Effector CD8-positive, alpha-beta T cell (primary cell): ENCODE results near the gene SLC28A3.
"Not testable (repeated sequence)": the region's sequence is repeated elsewhere in the genome, so short reads cannot be mapped to it uniquely, and the experiment has no call there.

ENCODE experiments used
- DNase-seq: peaks from one replicate; lab custom pipeline; 2025; lab: John Stamatoyannopoulos, UW
- total RNA-seq, 4 experiments: gene quantifications; one replicate each; lab custom pipeline; 2026; lab: John Stamatoyannopoulos, UW

Gene SLC28A3
- total RNA-seq = 0 reads per million in 4 experiments

- DNase-seq = no peak
Measured at GRCh38 chr9:84340535-84340934, at the start of gene SLC28A3. Gene SLC28A3, minus strand, starts transcription at chr9:84340758. Its CDS starts 125 bp downstream, at chr9:84340633.

DNA sequence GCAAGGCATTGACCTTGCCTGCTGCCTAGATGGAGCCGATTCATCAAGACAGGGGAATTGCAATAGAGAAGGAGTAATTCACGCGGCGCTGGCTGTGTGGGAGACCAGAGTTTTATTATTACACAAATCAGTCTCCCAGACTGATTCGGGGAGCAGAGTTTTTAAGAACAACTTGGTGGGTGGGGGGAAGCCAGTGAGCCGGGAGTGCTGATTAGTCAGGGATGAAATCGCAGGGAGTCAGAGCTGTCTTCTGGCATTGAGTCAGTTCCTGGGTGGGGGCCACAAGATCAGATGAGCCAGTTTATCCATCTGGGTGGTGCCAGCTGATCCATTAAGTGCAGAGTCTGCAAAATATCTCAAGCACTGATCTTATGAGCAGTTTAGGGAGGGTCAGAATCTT is 49.7 kb upstream of the SLC28A3 start:
- not testable (repeated sequence) for DNase-seq

GRCh38 chr9:84387821-84388220 is 47.3 kb upstream of the SLC28A3 start:
- no peak for DNase-seq

GRCh38 chr9:84386753-84387152 is 46.2 kb upstream of the SLC28A3 start:
- DNase-seq = no peak

GRCh38 chr9:84385386-84386040 is 45.0 kb upstream of the SLC28A3 start:
- DNase-seq = no peak

- no peak for DNase-seq
Measured at GRCh38 chr9:84384617-84385016, 44.1 kb upstream of the SLC28A3 start.

- no peak for DNase-seq
Measured at GRCh38 chr9:84383178-84383577, 42.6 kb upstream of the SLC28A3 start.

DNA sequence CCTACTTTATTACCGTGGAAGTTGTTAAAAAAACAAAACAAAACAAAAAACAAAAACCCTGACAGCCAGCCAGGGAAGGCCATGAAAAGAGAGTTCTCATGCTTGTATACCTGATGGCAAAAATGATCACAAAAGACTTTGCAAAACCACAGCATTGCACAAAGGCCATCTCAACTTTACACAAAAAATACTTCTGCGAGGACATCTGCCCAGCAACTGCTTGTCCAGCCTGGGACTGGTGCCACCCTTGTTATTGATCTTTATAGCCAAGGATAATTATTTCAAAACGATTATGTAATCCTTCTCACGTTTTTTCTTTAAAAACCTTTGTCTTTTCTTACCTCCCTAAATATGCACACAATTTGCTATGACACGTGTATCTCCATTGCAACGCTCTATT is 42.2 kb upstream of the SLC28A3 start:
- no peak for DNase-seq

DNA sequence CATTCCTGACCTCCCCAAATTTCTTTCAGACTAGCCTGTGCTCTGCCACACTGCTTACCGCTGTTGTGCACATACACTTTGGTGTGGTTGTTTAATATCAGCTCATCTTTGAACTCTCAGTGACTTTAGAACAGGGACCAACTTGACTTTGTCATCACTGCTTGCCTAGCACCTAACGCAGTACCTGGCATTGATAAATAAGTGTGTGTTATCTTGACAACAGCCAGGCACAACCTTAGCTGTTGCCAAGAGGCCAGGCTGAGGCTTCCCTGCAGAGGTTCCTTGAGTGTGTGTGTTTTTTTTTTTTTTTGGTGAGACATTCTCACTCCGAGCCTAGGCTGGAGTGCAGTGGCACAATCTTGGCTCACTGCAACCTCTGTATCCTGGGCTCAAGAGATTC is 41.0 kb upstream of the SLC28A3 start:
- DNase-seq = no peak

- no peak for DNase-seq
Measured at GRCh38 chr9:84379740-84380139, 39.2 kb upstream of the SLC28A3 start.

DNA sequence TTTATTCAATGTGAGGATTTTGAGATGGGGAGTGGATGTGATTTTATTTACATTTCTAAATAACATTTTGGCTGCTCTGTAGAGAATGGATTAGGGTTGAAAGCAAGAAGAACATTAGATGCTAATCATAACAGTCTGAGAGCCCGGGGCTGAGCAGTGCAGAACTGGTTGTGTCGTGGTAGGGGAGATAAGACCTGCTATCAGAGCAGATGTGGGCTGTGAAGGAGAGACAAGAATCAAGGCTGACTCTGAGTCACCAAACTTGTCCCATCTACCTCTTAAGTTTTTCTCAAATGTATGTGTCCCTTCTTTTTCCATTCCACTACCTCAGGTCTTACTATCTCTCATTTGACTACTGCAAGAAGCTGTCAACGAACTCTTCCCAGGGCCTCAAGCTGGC is 35.4 kb upstream of the SLC28A3 start:
- no peak for DNase-seq

- no peak for DNase-seq
Measured at GRCh38 chr9:84374516-84374915, 34.0 kb upstream of the SLC28A3 start.

DNA sequence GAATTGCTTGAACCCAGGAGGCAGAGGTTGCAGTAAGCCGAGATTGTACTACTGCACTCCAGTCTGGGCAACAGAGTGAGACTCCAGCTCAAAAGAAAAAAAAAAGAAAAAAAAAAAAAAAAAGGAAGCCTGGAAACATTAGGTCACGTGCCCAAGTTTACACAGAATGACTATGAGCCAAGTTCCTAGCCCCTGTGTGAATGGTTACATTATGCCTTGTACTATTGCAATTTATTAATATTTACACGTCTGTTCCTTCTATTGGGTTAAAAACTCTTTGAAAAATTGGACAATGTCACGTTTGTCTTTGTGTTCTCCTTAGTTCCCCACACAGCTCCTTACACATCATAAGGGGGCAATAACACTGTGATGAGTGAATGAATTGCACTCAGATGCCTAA is 33.5 kb upstream of the SLC28A3 start:
- no peak for DNase-seq

DNA sequence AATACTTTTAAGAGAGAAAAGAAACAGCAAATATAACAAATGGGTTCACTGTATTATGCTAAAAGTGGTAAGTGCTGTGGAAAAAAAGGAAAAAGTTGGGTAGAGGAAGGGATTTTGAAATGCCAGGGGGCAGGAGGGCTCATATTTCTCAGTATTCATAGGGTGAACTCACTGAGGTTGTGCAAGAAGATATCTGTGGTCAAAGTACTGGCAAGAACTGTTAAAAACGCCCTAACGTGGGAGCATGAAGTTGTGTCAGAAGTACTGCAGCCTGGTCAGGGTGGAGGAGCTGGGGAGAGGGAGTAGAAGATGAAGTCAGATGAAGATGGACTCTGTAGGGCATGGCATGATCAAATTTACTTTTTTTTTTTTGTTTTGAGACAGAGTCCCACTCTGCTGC is 31.2 kb upstream of the SLC28A3 start:
- no peak for DNase-seq

GRCh38 chr9:84368601-84369000 is 28.0 kb upstream of the SLC28A3 start:
- no peak for DNase-seq

DNA sequence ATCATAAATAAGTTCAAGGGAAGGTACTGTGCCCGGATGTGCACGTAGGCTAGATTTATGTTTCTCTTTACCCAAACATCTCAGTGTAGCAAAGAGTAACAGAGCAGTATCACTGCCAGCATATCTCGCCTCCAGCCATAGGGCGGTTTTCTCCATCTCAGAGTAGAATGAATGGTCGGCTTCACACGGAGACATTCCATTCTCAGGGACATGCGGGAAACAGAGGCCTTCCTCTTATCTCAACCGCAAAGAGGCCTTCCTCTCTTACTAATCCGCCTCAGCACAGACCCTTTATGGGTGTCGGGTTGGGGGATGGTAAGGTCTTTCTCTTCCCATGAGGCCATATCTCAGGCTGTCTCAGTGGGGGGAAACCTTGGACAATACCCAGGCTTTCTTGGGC is 27.2 kb upstream of the SLC28A3 start:
- DNase-seq = not testable (repeated sequence)

DNA sequence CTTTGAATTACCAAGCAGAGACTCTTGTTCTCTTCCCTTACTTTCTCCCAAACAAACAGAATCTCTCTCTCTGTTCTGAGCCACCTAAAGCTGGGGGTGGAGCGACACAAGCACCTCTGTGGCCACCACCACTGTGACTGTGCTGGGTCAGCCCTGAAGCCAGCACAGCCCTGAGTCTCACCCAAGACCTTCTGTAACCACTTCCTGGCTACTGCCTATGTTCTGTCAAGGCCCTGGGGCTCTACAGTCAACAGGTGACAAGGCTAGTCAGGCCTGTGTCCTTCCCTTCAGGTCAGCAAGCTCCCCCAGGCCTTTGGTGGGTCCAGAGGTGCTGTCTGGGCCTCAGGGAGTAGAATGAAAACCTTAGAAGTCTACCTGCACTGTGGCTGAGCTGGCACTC is 26.1 kb upstream of the SLC28A3 start:
- no peak for DNase-seq

GRCh38 chr9:84364894-84365490 is 24.4 kb upstream of the SLC28A3 start:
- not testable (repeated sequence) for DNase-seq

DNA sequence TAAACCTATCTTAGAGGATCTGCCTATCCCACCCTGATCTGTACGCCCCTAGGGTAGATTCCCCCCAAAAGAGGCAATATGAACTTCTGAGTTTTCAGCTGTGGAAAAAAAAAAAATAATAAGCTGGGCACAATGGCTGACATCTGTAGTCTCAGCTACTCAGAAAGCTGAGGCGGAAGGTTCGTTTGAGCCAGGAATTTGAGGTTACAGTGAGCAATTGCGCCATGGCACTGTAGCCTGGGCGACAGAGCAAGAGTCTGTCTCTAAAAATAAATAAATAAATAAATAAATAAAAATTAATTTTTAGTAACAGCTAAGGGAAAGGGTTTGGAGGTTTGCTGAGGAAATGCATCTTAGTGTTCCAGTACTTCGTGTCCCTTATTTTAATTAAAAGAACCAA is 21.1 kb upstream of the SLC28A3 start:
- no peak for DNase-seq

GRCh38 chr9:84357275-84357674 is 16.7 kb upstream of the SLC28A3 start:
- DNase-seq = no peak

GRCh38 chr9:84354035-84354434 is 13.5 kb upstream of the SLC28A3 start:
- DNase-seq = no peak

DNA sequence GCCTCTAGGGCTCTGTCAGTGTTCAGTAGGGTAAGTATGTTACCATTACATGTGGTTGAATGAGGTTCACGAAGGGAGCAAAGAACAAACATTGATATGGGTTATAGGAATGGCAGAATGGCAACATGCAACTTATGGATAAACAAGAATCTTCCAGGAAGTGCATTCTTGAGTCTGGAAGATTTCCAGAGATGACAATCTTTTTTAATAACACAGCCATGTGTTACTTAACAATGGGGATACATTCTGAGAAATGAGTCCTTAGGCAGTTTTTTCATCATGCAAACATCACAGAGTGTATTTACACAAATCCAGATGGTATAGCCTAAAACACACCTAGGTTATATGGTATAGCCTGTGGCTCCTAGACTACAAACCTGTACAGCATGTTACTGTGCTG is 9.1 kb upstream of the SLC28A3 start:
- no peak for DNase-seq

DNA sequence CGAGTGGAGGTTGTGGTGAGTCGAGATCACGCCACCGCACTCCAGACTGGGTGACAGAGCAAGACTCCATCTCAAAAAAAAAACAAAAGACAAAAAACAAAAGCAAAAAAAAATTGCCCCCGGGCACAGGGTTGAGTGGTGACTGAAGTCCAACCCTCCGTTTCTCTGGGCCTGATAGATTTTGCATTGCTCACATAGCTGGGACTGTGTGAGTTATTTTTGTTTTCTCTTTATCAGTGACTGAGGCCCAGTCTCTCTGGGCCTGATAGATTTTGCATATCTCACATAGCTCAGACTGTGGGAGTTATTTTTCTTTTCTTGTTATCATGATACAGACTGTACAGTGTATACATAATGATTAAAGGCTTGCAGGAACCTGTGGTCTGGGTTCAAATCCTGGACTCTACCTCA is 2.6 kb upstream of the SLC28A3 start:
- DNase-seq = no peak

DNA sequence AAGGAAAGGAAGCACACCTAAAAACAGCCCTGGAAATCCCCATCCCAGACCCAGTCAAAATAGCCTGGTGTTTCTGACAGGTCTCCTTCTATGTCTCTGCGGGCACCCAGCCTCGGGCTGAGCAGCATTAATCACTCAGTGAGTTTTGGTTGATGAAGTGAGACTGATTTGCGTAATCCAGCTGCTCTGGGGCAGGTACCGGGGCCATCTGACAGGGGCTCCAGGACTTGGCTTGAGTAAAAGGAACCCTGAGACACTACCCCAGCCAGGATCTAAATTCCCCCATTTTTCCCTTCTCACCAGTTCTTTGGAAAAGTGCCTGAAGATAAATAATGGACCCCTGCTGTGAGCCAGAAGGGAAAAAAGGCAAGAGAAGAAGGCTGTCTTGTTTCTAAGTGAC is 596 bp downstream of the SLC28A3 start:
- no peak for DNase-seq
